HCT116 (cell line): Measurements from ENCODE around the gene TBC1D21. TPM values are rescaled to one million over a fixed set of nuclear protein-coding genes. Genes with fewer than 3 reads are reported as not detected.

Source experiments
- ATAC-seq: fragments of 200-7000 bp; cut with Tn5 transposase; 2 replicates; pipeline ENCODE4 v1.9.1; 2020; ENCODE audit warnings: mild to moderate bottlenecking, moderate library complexity
- BruUV-seq: library from RNA; stranded (reverse); fragments of 400-500 nt; replicated peaks from 2 replicates; lab custom pipeline; 2021; lab: Mats Ljungman, UMichigan
- CTCF ChIA-PET: fragments of 300-600 bp; sonication (Branson Sonifier 250); formaldehyde crosslinking; loops from one replicate; lab custom pipeline; 2021; ENCODE audit warnings: antibody characterized with exemption; lab: Charles Lee
- POLR2A ChIA-PET: fragments of 300-600, 350-600 bp; sonication (Branson Sonifier 250); formaldehyde crosslinking; loops from one replicate; lab custom pipeline; 2021; ENCODE audit warnings: antibody characterized with exemption; lab: Charles Lee
- RAD21 ChIA-PET, 2 experiments: fragments of 300-600 bp; sonication (Branson Sonifier 250); formaldehyde crosslinking; loops; one replicate each; lab custom pipeline; 2023; ENCODE audit warnings: low total read pairs in 2 of 2; ENCODE audit not compliant: uncharacterized antibody in 2 of 2, unreplicated experiment in 2 of 2, low non-redundant PET in 1 of 2; lab: Charles Lee
- DNase-seq: peaks from one replicate; pipeline ENCODE4 v3.0.0-alpha.2; 2010; ENCODE audit warnings: low read depth, low spot score
- H2AFZ ChIP-seq: fragments of 200-600 bp; shearing (Covaris generic), sonication (generic); 2 replicates; pipeline ENCODE4 v1.6.1; 2017; ENCODE audit warnings: low read depth, mixed run types, mixed read lengths, antibody characterized with exemption, low read length; ENCODE audit not compliant: poor library complexity, severe bottlenecking
- H3K27ac ChIP-seq: 2 replicates; pipeline ENCODE4 v1.5.1; 2012; ENCODE audit warnings: low read depth, low read length
- H3K27me3 ChIP-seq: fragments of 200-600 bp; sonication (generic); 2 replicates; pipeline ENCODE4 v1.6.1; 2016; ENCODE audit warnings: mixed run types, low read length, mixed read lengths; ENCODE audit not compliant: insufficient read depth
- H3K36me3 ChIP-seq, 2 experiments: fragments of 200-500 bp in 1 of 2; fragments of 200-600 bp in 1 of 2; sonication (Bioruptor generic) in 1 of 2; sonication (generic) in 1 of 2; 2 replicates each; pipeline versions ENCODE4 v1.5.1 to v1.6.1; 2014 to 2016; ENCODE audit warnings: low read length in 2 of 2, inconsistent platforms in 1 of 2, mixed read lengths in 1 of 2, mixed run types in 1 of 2; ENCODE audit not compliant: insufficient read depth in 2 of 2, control insufficient read depth in 1 of 2
- H3K4me1 ChIP-seq, 2 experiments: fragments of 200-600 bp in 1 of 2; sonication (generic) in 1 of 2; 2 replicates each; pipeline versions ENCODE4 v1.5.1 to v1.6.1; 2012 to 2017; ENCODE audit warnings: low read length in 2 of 2, inconsistent platforms in 1 of 2, mild to moderate bottlenecking in 1 of 2, mixed read lengths in 1 of 2, mixed run types in 1 of 2, moderate library complexity in 1 of 2; ENCODE audit not compliant: insufficient read depth in 2 of 2, control insufficient read depth in 1 of 2
- H3K4me2 ChIP-seq: fragments of 200-600 bp; sonication (generic); 2 replicates; pipeline ENCODE4 v1.6.1; 2017; ENCODE audit warnings: mixed run types, low read length, mixed read lengths
- H3K4me3 ChIP-seq, 2 experiments: fragments of 200-600 bp in 1 of 2; sonication (generic) in 1 of 2; replicated peaks in 1 of 2; 2 replicates each; pipeline ENCODE4 v1.5.1; 2011 to 2016; ENCODE audit warnings: low read length in 2 of 2, control low read depth in 1 of 2, low read depth in 1 of 2, mild to moderate bottlenecking in 1 of 2, mixed read lengths in 1 of 2, mixed run types in 1 of 2
- H3K79me2 ChIP-seq: fragments of 200-600 bp; sonication (generic); 2 replicates; pipeline ENCODE4 v1.6.1; 2017; ENCODE audit warnings: mild to moderate bottlenecking, mixed run types, low read length, moderate library complexity, mixed read lengths; ENCODE audit not compliant: insufficient read depth
- H3K9ac ChIP-seq: fragments of 200-600 bp; sonication (generic); 2 replicates; pipeline ENCODE4 v1.6.1; 2016; ENCODE audit warnings: low read length, mixed read lengths
- H3K9me2 ChIP-seq: fragments of 200-600 bp; sonication (generic), shearing (Covaris generic); 2 replicates; pipeline ENCODE4 v1.6.1; 2017; ENCODE audit warnings: mixed run types, mild to moderate bottlenecking, moderate library complexity; ENCODE audit not compliant: insufficient read depth
- H3K9me3 ChIP-seq, 2 experiments: fragments of 200-500 bp in 1 of 2; fragments of 200-600 bp in 1 of 2; sonication (Bioruptor generic) in 1 of 2; sonication (generic) in 1 of 2; 2 replicates each; pipeline ENCODE4 v1.6.1; 2014 to 2017; ENCODE audit warnings: low read length in 2 of 2, mixed read lengths in 2 of 2, inconsistent platforms in 1 of 2, low read depth in 1 of 2, mild to moderate bottlenecking in 1 of 2, mixed run types in 1 of 2, moderate library complexity in 1 of 2; ENCODE audit not compliant: control insufficient read depth in 1 of 2, insufficient read depth in 1 of 2
- H4K20me1 ChIP-seq: fragments of 200-600 bp; sonication (generic), shearing (Covaris generic); 2 replicates; pipeline ENCODE4 v1.6.1; 2017; ENCODE audit warnings: mixed run types, mild to moderate bottlenecking, moderate library complexity; ENCODE audit not compliant: insufficient read depth
- CBX3 ChIP-seq: IDR thresholded peaks from 2 replicates; pipeline ENCODE4 v1.6.1; 2012; ENCODE audit warnings: low read depth
- EGR1 ChIP-seq: IDR thresholded peaks from 2 replicates; pipeline ENCODE4 v1.6.1; 2012; ENCODE audit warnings: low read depth
- JUND ChIP-seq: IDR thresholded peaks from 2 replicates; pipeline ENCODE4 v1.6.1; 2012
- SIN3A ChIP-seq: IDR thresholded peaks from 2 replicates; pipeline ENCODE4 v1.6.1; 2012; ENCODE audit warnings: low read depth
- SRF ChIP-seq: IDR thresholded peaks from 2 replicates; pipeline ENCODE4 v1.6.1; 2012; ENCODE audit warnings: low read depth
- intact Hi-C: fragments of 100-400 bp; cut with micrococcal nuclease; formaldehyde crosslinking; loops from 2 replicates; pipeline ENCODE4 v1.10.0; 2022
- total RNA-seq: library from RNA; stranded (reverse); gene quantifications from one replicate; pipeline ENCODE4 v1.2.1, GENCODE V29; 2021; ENCODE audit not compliant: unreplicated experiment

The TBC1D21 gene
- total RNA-seq, 1 experiment from 2014 or later: not detected

DNA sequence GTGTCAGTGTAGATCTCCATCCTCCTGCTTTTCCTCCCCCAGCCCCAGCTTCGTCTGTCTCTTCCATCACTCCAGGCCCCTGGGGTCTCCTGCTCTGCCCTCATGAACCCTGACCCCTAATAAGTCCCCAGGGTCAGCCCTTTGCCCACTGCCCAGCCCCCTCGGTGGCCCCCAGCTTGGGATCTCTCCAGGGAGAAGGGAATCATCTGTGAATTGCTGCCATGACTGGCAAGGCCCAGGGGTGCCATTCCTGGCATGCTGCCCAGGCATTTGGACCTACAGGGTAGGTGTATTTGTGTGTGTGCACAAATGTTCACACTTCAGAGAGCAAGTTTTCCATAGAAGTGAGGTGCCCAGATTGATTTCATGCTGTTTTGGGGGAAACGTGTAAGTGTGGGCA is 5.9 kb upstream of the TBC1D21 start:
- no peak for DNase-seq
- CTCF ChIA-PET: interaction anchor here (0.9 kb wide), 1 partner anchor 181 kb away, joined by 3 read pairs; no protein-coding TSS in a partner anchor
- H3K4me3 ChIP-seq: no peak overlapping the region
- H2AFZ ChIP-seq: no peak overlapping the region
- RAD21 ChIA-PET: no interaction called here
- intact Hi-C loops: no loop called here
- no peaks in the 10 kb centered on the region for H3K79me2 ChIP-seq
- BruUV-seq: no TSS peak
- H3K27ac ChIP-seq: no peak overlapping the region
- H3K4me1 ChIP-seq: no peaks in the 10 kb centered on the region
- H3K36me3 ChIP-seq: no peaks in the 10 kb centered on the region
- no peak for TF ChIP-seq CBX3
- no peak for ATAC-seq
- no peak overlapping the region for H3K4me2 ChIP-seq
- H3K9me3 ChIP-seq: no peaks in the 10 kb centered on the region; a peak in 1 of 4 replicates
- H3K9me2 ChIP-seq: no peaks in the 10 kb centered on the region
- H3K9ac ChIP-seq: no peak overlapping the region
- no peaks in the 10 kb centered on the region for H4K20me1 ChIP-seq
- H3K27me3 ChIP-seq: peaks cover 77% of the 10 kb centered on the region
- POLR2A ChIA-PET: no interaction called here

DNA sequence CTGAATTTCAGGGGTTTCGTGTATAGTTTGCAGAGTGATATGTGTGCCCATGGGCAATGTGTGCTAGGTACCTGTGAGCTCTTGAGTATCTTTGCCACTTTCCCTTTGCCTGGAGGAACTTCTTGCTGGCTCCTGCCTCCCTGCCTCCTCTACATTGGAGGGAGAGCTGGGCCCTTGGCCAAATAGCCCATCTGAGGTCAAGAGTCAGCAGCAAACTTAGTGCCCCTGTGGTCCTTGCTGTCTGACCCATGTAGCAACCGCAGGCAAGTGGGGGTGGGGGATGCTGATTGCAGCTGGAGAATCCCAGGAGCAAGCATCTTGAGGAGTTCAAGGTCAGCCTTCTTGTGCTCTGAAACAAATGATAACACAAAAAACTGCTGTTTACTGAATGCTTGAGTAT is 5.4 kb upstream of the TBC1D21 start:
- H3K36me3 ChIP-seq: no peaks in the 10 kb centered on the region
- POLR2A ChIA-PET: no interaction called here
- H3K79me2 ChIP-seq: no peaks in the 10 kb centered on the region
- H3K27ac ChIP-seq: no peak overlapping the region
- H3K9me2 ChIP-seq: no peaks in the 10 kb centered on the region
- no peak overlapping the region for H3K4me2 ChIP-seq
- no peaks in the 10 kb centered on the region for H3K4me1 ChIP-seq
- no peak overlapping the region for H3K9ac ChIP-seq
- no peak overlapping the region for H2AFZ ChIP-seq
- intact Hi-C loops: no loop called here
- no peaks in the 10 kb centered on the region; a peak in 1 of 4 replicates for H3K9me3 ChIP-seq
- CTCF ChIA-PET: no interaction called here
- RAD21 ChIA-PET: no interaction called here
- H3K27me3 ChIP-seq: peaks cover 77% of the 10 kb centered on the region
- ATAC-seq: no peak
- no peak for TF ChIP-seq JUND
- no peak for TF ChIP-seq EGR1
- no peak for TF ChIP-seq SIN3A
- no peak for TF ChIP-seq SRF
- H3K4me3 ChIP-seq: no peak overlapping the region
- no peak for DNase-seq
- no TSS peak for BruUV-seq
- H4K20me1 ChIP-seq: no peaks in the 10 kb centered on the region
